ENCODE results near the gene MIXL1. TPM values are rescaled to one million over a fixed set of nuclear protein-coding genes. Genes with fewer than 3 reads are reported as not detected.

MIXL1 gene
- polyA plus RNA-seq, 1 experiment, result 0.21 TPM

DNA sequence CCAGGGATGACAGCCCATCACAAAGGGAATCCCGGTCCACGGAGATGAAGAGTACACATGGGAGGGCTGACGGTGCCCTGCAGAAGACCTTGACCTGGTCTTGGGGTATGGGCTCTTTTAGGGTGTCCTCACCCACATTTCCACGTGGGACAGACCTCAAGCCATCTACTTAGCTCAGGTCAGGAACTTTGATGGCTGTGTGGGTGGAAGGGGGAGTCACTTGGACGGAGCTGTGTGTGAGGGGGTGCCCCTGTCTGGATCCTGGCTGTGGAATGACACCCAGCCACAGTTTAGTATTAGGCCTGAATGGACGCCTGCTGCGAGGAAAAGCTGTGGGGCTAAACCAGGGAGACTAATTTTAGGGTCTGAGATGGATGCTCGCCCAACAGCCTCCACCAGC, 10.9 kb upstream of the MIXL1 start:
- POLR2A ChIA-PET, result no interaction called here
- CTCF ChIA-PET, result interaction anchor here (1.3 kb wide), 2 partner anchors 15 to 16 kb away, joined by 3 to 4 read pairs; no protein-coding TSS in a partner anchor
- no peak for DNase-seq (ENCODE audit: low read depth, low spot score)

DNA sequence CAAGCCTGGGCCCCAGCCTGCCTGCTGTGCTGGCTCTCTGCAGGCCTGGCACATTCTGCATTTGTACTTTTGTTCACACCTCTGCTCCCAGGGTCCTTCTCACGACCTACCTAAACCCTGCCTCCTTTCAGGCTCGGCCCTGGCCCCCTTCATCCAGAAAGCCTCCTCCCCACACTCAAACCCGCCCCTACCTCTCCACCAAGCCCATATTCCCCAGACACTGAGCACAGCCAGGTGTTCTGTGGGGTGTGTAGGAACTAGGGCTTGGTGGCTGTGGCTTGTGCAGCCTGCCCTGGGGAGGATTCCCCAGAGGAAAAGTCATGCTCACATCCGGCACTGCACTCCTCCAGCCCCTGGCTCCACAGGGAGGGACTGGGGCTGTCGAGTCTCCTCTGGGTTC, 8.2 kb upstream of the MIXL1 start:
- ChIA-PET POLR2A (no interaction called here), CTCF (no interaction called here)
- Histone ChIP-seq H3K9me3 (ENCODE audit: control insufficient read depth, insufficient read depth, low read length) (no peaks in the 10 kb centered on the region), H3K27me3 (ENCODE audit: control insufficient read depth, insufficient read depth, low read length) (peaks cover 10% of the 10 kb centered on the region), H3K4me3 (ENCODE audit: low read depth, low read length) (no peak overlapping the region), H3K27ac (ENCODE audit: low read depth, low read length) (no peak overlapping the region)
- TF ChIP-seq, protein P1, sequence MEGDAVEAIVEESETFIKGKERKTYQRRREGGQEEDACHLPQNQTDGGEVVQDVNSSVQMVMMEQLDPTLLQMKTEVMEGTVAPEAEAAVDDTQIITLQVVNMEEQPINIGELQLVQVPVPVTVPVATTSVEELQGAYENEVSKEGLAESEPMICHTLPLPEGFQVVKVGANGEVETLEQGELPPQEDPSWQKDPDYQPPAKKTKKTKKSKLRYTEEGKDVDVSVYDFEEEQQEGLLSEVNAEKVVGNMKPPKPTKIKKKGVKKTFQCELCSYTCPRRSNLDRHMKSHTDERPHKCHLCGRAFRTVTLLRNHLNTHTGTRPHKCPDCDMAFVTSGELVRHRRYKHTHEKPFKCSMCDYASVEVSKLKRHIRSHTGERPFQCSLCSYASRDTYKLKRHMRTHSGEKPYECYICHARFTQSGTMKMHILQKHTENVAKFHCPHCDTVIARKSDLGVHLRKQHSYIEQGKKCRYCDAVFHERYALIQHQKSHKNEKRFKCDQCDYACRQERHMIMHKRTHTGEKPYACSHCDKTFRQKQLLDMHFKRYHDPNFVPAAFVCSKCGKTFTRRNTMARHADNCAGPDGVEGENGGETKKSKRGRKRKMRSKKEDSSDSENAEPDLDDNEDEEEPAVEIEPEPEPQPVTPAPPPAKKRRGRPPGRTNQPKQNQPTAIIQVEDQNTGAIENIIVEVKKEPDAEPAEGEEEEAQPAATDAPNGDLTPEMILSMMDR (IDR thresholded peaks at IDR 0.05; ENCODE audit: low read depth, low read length), result no peak
- no peak for DNase-seq (ENCODE audit: low read depth, low spot score)

More for the DNA sequence above, 10.9 kb upstream of the MIXL1 start:
- Histone ChIP-seq H3K27ac (ENCODE audit: low read depth, low read length) (no peak overlapping the region), H3K27me3 (ENCODE audit: control insufficient read depth, insufficient read depth, low read length) (peaks cover 27% of the 10 kb centered on the region), H3K4me3 (ENCODE audit: low read depth, low read length) (no peak overlapping the region), H3K9me3 (ENCODE audit: control insufficient read depth, insufficient read depth, low read length) (no peaks in the 10 kb centered on the region)
- TF ChIP-seq, protein P1 (IDR thresholded peaks at IDR 0.05; ENCODE audit: low read depth, low read length), result no peak

DNA sequence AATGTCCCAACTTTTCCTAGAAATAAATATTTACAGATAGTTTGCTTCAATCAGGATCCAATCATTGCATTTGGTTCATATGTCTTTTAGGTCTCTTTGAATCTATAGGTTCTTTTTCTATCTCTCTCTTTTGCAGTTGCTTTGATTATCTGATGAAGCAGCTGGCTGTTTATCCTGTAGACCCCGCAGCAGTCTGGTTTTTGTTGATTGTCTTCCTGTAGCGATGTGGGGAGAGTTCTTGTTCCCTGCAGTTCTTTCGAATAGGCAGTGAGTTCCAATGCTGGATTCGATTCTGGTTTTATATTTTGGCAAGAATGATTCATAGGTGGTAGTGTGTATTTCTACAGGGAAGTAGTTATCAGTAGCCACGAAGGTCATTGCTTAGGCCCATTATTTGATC, 7.4 kb upstream of the MIXL1 start:
- H3K9me3 ChIP-seq (ENCODE audit: control insufficient read depth, insufficient read depth, low read length), result no peaks in the 10 kb centered on the region
- TF ChIP-seq, protein P1 (IDR thresholded peaks at IDR 0.05; ENCODE audit: low read depth, low read length), result no peak
- no peak overlapping the region for H3K27ac ChIP-seq (ENCODE audit: low read depth, low read length)
- CTCF ChIA-PET, result interaction anchor here (1.4 kb wide), 1 partner anchor 19 kb away, joined by 3 read pairs; no protein-coding TSS in a partner anchor
- DNase-seq (ENCODE audit: low read depth, low spot score), result no peak
- POLR2A ChIA-PET, result no interaction called here
- no peak overlapping the region for H3K4me3 ChIP-seq (ENCODE audit: low read depth, low read length)
- peaks cover 3% of the 10 kb centered on the region for H3K27me3 ChIP-seq (ENCODE audit: control insufficient read depth, insufficient read depth, low read length)

GRCh38 chr1:226217273-226217672, 6.2 kb upstream of the MIXL1 start:
- TF ChIP-seq, protein P1 (IDR thresholded peaks at IDR 0.05; ENCODE audit: low read depth, low read length), result no peak
- DNase-seq (ENCODE audit: low read depth, low spot score), result peak; percentile 24

GRCh38 chr1:226220473-226221189, 2.8 kb upstream of the MIXL1 start:
- ChIA-PET CTCF (no interaction called here), POLR2A (no interaction called here)
- TF ChIP-seq, protein P1 (IDR thresholded peaks at IDR 0.05; ENCODE audit: low read depth, low read length), result no peak
- Histone ChIP-seq H3K27ac (ENCODE audit: low read depth, low read length) (no peak overlapping the region), H3K9me3 (ENCODE audit: control insufficient read depth, insufficient read depth, low read length) (no peaks in the 10 kb centered on the region), H3K4me3 (ENCODE audit: low read depth, low read length) (no peak overlapping the region), H3K27me3 (ENCODE audit: control insufficient read depth, insufficient read depth, low read length) (peaks cover 10% of the 10 kb centered on the region)
- no peak for DNase-seq (ENCODE audit: low read depth, low spot score)

More at GRCh38 chr1:226217273-226217672, 6.2 kb upstream of the MIXL1 start:
- no peak overlapping the region for H3K4me3 ChIP-seq (ENCODE audit: low read depth, low read length)
- H3K27ac ChIP-seq (ENCODE audit: low read depth, low read length), result no peak overlapping the region
- CTCF ChIA-PET, result no interaction called here
- H3K9me3 ChIP-seq (ENCODE audit: control insufficient read depth, insufficient read depth, low read length), result no peaks in the 10 kb centered on the region
- POLR2A ChIA-PET, result no interaction called here
- H3K27me3 ChIP-seq (ENCODE audit: control insufficient read depth, insufficient read depth, low read length), result no peaks in the 10 kb centered on the region
